NCI-H2171 (cell line): ENCODE measurements around the gene DUS3L.

ENCODE experiments used
- DNase-seq: peaks from one replicate; lab custom pipeline; 2025; lab: John Stamatoyannopoulos, UW

DUS3L gene

DNA sequence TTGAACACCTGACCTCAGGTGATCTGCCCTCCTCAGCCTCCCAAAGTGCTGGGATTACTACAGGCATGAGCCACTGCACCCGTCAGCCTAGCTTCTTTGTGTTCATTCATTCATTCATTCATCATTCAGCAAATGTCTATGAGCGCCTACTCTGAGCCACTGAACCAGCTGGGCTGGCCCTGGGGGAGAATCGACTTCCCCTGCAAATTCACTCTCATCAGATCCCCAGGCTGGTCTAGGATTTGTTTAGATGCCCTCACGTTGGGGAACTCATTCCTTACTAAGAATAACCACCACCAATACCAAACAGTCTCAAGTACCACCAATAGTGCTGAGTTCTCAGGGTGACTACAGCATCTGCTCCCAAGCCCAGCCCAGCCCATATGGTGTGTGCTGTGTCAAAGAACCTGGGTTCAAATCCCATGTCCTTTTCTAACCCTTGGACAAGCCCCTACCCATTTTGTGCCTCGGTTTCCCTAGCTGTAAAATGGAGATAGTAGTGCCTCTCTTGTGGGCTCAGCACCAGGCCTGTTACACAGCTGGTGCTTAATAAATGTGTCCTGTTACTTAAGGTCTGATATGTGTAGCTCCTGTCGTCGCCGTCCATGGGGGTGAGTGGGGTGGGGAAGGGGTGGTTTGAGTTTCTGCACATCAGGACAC lies 30.7 kb upstream of the DUS3L start:
- no peak for DNase-seq

DNA sequence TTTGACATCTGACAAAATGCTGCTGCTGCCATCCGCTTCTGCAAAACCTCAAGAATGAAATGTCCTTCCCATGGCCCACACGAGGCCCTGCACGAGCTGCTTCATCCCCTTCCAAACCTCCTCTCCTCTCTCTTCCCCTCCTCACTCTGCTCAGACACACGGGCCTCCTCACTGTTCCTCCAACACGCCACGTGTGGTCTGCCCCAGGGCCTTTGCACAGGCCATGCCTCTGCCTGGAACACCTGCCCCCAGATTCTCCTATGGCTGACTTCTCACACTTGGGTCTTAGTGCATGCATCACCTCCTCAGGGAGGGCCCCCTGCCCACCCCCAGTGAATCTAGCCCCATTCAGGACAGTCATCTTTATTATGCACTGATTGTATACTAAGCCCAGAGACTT lies 29.8 kb upstream of the DUS3L start:
- DNase-seq = no peak

DNA sequence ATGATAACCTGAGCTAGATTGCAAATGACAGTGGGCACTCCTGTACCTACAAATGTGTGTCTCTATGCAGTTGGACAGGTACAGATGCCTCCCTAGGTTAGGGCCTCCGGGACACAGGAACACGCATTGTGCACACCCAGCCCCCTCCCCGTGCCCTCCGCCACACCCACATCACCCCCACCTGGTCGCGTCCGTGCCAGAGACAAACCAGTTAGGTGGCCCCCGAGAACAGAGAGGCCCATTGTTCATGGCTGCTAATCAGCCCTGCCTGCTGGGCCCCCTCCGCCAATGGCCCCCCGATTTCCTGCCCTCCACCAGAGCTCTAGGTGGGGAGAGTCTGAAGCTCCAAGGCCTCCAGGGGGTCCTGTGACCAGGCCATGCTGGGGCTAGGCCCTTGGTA lies 27.6 kb upstream of the DUS3L start:
- no peak for DNase-seq

DNA sequence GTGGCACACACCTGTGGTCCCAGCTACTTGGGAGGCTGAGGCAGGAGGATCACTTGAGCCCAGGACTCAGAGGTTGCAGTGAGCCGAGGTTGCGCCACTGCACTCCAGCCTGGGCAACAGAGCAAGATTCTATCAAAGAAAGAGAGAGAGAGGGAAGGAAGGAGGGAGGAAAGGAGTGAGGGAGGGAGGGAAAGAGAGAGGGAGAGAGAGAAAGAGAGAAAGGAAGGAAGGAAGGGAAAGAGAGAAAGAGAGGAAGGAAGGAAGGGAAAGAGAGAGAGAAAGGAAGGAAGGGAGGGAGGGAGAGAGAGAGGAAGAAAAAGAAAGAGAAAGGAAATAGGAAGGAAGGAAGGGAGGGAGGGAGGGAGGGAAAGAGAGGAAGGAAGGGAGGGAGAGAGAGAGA lies 26.3 kb upstream of the DUS3L start:
- no peak for DNase-seq

DNA sequence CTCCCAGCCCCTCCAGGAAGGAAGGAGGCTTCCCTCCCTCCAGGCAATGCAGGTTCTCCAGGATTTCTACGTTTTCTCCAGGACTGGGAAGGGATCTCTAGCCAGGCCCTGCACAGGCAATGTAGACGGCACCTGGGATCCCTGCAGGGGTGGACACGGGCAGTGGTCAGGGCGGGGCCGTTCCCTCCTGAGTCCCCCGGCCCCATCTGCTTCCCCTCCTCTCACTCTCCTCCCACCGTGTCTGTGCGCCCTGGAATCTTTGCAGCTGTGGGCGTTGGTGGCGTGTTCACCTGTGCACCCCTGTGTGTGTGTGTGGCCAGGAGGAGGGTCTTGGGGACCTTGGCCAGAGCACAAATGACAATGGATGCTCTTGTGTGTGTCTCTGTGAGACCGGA lies 23.9 kb upstream of the DUS3L start:
- DNase-seq = no peak

DNA sequence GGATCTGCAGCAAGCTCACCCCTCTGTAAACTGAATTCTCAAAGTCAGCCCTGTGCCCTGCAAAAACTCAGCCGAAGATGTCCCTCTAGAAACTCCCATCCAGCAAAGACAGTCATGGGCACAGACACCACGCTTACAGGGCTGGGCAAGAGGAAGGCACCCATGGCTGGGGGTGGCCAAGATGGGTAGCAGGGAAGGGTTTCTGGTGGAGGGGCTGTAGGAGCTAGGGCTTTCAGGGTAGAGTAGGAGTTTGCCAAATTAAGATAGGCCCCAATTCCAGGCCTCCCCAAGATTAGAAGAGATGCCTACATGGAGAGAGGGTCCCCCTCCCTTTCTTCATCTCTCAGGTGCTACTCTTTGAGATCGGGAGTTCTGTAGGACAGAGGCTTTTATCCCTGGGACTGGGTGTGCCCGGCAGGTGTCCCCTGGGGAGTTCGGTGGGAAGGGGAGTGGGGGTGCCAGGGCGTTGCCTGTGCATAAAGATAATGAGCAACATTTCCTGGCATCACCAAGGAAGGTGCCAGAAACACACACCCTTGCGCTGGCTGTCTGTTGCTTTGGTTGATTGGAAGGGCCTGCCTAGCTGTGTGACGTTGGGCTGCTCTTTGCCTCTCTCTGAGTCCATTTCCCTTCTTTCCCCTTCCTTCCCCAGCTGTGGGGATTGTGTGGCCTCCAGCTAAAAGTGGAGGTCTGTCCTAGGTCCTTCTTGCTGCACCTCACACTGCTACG lies 23.3 kb upstream of the DUS3L start:
- DNase-seq = no peak

DNA sequence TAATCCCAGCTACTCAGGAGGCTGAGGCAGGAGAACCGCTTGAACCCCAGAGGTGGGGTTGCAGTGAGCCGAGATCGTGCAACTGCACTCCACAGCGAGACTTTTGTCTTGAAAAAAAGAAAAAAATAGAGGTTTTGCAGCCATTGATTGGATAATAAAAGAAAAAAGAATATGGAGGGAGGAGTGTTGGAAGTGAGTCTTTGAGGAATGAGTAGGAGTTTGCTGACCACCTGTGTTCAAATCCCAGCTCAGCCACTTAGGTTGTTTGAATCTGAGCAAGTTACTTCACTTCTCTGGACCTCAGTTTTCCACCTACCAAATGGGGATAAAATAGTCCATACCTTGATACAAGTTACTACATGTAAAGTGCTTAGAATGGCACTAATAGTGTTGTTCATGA lies 20.2 kb upstream of the DUS3L start:
- DNase-seq = no peak

DNA sequence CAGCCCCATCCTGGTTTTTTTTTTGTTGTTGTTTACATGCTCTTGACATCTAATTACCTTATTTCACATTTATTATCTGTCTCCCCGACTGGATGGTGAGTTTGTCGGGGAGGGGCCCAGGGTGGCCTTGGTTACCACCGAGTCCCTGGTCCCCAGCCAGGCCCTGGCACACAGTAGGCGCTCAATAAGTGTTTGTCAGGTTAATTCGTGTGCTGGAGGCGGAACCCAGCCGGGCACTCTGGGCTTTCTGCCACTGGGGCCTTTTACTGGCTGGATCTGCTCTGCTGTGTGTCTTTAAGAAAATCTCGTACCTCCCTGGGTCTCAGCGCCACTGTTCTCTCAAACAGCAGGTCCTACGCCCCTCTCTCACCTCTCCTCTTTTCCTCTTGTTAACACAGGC lies 18.5 kb upstream of the DUS3L start:
- no peak for DNase-seq

DNA sequence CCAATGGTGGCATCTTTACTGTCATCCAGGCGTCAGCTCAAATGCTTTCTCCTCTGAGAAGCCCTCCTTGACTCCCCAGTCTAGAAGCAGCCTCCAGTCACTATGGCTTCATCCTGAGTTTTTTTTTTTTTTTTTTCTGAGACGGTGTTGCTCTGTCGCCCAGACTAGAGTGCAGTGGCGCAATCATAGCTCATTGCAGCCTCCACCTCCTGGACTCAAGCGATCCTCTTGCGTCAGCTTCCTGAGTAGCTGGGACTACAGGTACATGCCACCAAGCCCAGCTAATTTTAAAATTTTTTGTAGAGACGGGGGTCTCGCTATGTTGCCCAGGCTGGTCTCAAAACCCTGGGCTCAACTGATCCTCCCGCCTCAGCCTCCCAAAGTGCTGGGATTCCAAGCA lies 18.1 kb upstream of the DUS3L start:
- DNase-seq = no peak

DNA sequence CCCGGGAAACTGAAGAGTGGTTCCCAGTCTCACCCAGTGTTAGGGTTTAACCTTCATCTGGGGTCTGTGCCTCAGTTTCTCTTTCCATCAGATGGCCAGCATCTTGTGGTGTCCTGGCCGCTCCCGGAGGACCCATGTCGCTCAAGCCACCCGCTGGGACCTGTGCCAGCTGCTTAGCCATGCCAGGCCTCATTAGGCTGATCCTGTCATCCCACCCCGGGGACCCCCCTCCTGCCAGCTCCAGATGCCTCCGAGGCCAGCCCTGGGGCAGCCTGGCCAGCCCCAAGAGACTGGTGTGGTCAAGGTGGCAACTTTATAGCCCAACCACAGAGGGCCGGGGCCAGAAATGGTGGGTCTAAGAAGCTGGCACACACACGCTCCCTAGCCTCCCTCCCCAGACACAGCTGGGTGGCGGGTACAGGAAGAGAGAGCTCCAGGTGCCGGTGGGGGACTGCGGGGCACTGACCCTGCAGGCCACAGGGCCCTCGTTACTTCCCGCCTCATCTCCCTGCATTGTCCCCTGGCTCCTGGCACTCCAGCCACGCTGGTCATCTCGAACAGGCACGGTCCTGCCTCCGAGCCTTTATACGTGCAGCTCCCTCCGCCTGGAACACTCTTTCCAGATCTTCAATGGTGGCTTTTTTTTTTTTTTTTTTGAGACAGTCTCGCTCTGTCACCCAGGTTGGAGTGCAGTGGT lies 17.3 kb upstream of the DUS3L start:
- DNase-seq = no peak

DNA sequence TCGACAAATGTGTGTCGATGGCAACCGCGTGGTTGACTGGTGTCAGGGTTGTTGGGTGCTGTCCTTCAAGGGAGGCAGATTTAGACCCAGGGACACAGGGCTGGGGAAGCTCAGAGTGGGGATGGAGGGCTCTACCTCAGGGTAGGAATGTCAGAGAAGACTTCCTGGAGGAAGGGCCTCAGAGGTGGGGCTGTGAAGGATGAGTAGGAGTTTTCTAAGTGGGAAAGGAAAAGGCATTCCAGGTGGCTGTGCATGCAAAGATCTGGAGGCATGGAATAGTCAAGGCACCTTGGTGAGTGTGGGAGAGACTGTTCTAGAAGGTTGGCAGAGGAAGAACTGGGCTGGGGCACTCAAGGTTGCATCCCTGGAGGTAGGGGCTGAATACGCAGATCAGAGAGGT lies 15.9 kb upstream of the DUS3L start:
- DNase-seq = no peak

DNA sequence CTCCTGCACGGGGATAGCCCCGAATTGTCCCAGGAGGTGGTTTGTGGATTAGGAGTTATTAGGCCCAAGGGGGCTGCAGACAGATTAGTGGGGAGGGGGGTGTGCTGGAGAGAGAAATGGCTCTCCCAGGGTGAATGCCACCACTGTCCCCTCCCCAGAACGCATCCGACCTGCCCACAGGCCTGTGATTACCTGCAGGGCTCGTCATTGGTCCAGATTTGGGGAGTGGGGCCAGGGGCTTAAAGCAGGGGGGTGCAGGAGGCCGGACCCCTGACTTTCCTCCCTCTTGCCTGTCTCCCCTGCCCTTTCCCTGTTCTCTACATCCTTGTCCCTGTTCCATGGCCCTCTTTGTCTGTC lies 15.1 kb upstream of the DUS3L start:
- DNase-seq = no peak

DNA sequence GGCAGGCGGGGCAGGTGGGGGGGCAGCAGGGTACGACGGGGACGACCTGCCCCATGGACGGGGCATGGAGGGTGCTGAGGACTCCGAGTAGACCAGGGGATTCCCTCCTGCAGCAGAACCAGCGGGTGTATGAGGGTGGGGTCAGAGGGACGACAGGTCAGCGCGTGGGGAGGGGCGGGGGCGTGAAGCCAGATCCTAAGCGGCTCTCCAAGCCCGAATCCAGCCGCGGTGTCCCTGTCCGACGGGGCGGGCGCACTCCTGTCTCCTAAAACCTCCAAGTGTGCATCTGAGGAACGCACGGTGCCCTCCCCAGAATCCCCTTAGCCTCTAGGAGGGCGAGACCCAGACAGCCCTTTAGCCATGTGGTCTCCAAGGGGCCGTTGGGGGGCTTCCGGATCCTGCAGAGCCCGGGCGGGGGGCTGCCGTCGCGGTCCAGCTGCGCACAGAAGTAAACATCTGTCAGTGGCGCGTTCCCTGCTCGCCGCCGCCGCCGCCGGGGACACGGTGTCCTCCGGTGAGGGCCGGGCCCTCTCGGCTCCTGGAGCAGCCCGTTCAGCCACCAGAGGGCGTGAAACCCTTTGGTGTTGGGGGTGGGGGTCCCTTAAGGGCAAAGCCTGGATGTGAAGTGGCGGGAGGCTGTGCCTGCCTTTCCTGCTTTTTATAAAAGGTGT lies 14.6 kb upstream of the DUS3L start:
- peak; percentile 75 for DNase-seq

DNA sequence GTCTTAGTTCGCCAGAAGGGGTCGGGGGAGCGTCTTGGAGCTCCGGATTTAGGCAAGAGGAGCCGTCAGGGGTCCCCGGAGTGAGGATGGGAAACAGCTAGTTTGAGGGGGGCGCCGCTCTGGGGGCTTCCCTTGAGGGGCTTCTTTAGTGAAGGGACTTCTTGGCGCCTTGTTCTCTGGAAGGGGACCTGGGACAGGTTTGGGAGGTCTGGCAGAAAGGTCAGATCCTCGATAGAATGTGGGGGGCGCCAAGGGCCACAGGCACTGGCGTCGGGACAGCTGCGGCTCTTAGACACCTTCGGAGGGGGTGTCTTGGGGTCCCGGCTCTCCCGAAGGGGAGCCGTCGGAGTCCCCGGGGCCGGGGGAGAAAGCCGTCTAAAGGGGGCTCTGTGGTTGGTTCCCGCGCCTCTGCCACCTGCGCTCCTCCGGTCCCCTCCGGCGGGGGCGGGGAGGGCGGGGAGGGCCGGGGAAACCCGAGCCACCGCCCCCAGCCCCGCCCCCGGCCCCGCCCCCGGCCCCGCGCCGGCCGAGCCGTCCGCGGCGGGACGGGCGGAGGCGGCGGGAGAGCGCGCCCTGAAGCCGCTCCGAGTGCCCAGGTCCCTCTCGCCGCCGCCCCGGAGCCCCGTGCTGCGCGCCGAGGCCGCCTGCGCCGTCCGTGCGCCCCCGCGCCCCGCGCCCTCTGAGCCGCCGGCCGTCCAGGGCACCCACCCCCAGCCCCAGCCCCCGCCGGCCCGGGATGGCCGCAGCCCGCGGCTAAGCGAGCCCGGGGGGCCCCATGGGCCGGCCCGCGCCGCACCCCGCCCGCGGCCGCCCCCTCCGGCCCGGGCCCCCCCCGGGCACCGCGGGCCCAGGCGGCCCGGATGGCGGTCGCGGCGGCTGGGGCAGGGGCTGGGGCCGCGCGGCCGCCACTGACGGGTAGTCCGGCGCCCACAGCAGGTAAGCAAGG lies 13.8 kb upstream of the DUS3L start, which contains the start of gene NRTN:
Gene NRTN, plus strand, starts transcription at position 552 of the 946 bp plus-strand sequence. CDS start 19,099 bp downstream, outside the sequence.
- peak; percentile 47 for DNase-seq

DNA sequence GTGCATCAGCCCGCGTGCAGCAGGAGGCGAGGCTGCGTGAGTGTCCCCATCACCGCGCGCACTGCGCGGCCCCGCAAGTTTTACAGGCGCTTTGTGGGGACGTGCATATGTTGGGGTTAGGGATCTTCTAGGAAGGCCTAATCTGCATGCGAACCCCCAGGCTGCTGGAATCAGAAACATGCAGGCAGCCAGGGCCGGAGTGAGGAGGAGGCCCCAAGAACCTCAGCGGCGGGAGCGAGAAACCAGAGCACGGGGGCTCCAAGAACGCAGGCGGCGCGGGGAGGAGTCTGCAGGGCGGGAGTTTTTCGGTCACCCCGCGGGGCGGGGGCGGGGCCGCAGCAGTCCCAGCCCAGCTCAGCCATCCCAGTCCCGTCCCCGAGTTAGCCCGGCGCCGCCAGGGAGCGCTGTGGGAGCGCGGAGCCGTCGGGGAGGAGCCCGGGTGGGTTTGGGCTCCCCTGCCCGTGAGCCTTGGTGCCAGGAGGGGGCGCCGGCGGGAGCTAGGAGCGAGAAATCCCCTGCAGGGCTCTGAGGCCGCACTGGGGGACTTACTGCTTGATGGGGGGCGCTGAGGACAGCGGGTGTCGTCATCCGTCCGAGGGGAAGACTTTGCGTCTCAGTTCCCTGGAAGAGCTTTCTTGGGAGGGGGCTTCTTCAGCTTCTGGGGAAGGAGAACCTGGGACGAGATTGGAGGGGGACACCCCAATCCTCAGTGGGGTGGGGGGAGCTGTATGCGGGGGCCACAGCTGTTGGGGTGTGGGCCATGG lies 13.0 kb upstream of the DUS3L start:
- peak; percentile 88 for DNase-seq

DNA sequence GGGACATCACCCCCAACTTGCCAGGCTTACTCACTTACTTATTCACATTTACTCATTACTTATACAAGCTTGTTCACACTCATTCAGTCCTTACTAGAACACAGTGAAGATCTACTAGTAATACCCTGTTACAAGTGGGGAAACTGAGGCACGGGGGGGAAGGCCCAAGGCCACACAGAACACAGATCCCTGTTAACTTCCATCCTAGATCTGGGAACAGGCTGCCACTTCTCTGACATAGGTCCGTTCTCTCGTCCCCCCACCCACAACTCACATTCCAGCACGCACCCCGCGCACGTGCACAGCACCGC lies 12.4 kb upstream of the DUS3L start:
- no peak for DNase-seq

DNA sequence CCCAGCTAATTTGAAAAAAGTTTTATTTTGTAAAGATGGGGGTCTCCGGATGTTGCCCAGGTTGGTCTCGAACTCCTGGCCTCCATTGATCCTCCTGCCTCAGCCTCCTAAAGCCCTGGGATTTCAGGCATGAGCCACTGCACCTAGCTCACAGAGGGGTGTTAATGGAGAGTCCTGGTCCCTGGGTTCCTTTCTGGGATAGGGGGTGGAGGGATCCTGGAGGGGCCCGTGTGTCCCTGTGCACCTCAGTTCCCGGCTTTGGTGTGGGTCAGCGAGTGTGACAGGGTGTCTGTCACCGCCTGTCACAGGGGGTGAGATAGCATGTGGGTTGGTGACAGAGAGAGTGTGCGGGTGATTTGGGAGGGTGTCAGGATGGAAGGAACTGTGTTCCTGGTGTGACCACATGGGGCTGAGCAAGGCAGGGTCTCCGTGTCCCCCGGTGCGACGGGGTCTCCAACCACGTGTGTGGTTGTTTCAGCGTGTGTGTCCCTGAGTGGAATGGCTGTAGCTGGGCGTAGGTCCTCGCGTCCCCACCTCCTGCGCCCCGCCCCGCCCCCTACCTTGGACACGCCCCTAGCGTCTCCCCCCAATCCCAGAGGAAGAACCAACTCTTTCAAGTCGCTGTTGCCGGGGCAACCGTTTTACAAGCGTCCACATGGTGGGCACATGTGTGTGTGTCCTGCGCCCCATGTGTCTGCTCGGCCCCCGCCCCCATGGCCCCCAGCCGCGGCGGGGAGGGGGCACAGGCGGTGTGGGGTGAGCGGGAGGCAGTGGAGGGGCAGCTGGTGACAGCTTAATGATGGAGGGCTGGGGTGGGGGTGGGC lies 11.0 kb upstream of the DUS3L start:
- DNase-seq = peak; percentile 65

DNA sequence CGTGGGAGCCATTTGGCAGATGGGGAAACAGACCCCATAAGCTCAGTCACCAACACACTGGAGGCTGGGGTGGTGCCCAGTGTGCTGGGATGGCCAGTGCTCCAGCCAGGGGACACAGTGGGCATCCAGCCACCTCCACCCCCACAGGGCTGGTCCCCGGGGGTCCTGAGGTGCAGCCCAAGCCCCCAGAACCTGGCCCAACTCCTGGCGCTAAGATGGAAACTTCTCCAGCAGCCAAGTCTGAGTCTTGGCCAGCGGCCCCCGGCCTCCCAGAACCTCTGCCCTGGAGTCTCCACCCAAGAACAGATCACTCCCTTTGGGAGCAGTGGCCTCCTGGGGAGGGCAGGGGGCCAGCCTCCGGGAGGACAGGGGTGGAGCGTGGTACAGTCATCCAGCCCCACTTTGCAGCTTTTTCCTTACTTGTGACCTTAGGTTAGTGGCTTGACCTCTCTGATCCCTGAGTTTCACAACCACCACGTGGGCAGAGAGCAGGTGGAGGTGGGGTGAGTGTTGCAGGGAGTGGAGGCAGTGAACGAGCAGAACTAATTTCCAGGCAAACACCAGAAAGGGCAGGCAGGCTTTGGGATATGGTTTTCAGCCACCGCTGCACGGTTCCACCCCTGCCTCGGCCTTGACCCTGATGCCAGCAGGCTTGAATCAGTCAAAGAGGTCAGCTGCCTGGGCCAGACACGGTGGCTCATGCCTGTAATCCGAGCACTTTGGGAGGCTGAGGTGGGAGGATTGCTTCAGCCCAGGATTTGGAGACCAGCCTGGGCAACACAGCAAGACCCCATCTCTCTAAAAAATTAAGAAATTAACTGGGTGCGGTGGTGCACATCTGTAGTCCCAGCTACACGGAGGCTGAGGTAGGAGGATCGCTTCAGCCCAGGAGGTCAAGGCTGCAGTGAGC lies 9.7 kb upstream of the DUS3L start:
- DNase-seq = no peak
